NCI-H774 (cell line): Measurements from ENCODE around the gene COQ8B.

Experiments
- DNase-seq: peaks from one replicate; lab custom pipeline; 2025; lab: John Stamatoyannopoulos, UW

COQ8B gene

GRCh38 chr19:40717325-40717879 lies 716 bp upstream of the COQ8B start:
- no peak for DNase-seq

GRCh38 chr19:40716031-40716481 lies 630 bp downstream of the COQ8B start:
- DNase-seq = no peak

- peak; percentile 91 for DNase-seq
Observed at GRCh38 chr19:40714441-40715299, 2.0 kb downstream of the COQ8B start.

- no peak for DNase-seq
Observed at GRCh38 chr19:40713939-40714338, 2.7 kb downstream of the COQ8B start.

- DNase-seq = no peak
Observed at GRCh38 chr19:40709817-40710216, 6.9 kb downstream of the COQ8B start.

DNA sequence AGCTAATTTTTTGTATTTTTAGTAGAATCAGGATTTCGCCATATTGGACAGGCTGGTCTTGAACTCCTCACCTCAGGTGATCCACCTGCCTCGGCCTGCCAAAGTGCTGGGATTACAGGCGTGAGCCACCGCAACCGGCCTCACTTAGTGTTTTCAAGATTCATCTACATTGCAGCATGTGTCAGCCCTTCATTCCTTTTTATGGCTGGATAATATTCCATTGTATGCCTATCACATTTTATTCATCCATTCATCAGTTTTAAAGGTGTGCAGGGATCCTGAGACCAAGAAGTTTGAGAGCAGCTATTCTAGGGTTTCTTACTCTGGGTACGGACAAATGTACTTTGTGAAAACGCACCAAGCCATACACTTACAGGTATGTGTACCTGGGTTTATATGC lies 9.1 kb downstream of the COQ8B start:
- DNase-seq = no peak

- no peak for DNase-seq
Observed at GRCh38 chr19:40705950-40706619, 10.6 kb downstream of the COQ8B start.

DNA sequence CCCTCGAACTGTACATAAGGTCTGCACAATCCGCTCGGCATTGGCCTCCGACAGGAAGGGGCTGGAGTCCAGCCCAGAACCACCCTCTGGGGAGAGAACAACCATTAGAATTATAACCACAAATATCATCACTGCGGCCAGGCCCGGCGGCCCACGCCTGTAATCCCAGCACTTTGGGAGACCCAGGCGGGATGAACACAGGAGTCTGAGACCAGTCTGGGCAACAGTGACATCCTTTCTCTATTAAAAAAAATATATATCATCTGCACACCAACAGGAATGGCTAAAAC lies 11.4 kb downstream of the COQ8B start:
- no peak for DNase-seq

DNA sequence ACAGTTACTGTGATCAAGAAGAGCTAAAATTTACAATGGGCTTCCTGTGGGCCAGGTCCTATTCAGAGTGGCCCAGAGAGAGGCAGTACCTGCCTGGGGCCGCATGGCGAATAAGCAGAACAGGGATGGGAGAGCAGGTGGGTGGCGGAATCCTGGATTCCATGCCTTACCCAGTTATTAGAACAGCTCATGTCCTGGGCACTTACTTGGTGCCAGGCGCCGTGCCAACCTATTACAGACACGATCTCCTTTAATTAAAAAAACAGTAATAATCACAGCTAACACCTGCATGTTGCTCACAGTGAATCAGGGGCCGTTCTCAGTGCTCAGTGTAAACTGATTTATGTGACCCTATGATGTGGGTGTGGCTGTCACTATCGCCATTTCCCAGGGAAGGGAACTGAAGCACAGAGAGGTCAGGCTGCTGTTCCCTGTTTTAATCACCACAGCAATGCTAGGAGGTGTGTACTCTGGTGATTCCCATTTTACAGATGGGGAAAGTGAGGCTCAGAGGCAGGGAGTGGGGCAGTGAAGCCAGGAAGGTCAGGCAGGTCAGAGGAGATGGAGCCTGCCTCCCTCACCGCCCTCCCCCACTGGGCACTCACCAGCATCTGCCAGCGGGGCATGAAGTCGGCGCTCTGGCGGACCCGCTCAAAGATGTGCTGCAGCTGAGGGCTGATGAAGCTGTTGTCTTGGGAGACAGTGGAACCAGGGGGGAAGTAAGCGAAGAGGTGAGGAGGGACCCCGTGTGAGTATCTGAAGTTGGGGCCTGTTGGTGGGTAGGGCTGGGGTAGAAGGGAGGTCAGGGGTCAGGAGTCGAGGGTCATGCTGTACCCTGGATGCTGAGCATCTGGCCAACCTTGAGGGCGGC lies 12.0 kb downstream of the COQ8B start:
- DNase-seq = no peak

GRCh38 chr19:40703029-40703755 lies 13.5 kb downstream of the COQ8B start:
- DNase-seq = no peak

DNA sequence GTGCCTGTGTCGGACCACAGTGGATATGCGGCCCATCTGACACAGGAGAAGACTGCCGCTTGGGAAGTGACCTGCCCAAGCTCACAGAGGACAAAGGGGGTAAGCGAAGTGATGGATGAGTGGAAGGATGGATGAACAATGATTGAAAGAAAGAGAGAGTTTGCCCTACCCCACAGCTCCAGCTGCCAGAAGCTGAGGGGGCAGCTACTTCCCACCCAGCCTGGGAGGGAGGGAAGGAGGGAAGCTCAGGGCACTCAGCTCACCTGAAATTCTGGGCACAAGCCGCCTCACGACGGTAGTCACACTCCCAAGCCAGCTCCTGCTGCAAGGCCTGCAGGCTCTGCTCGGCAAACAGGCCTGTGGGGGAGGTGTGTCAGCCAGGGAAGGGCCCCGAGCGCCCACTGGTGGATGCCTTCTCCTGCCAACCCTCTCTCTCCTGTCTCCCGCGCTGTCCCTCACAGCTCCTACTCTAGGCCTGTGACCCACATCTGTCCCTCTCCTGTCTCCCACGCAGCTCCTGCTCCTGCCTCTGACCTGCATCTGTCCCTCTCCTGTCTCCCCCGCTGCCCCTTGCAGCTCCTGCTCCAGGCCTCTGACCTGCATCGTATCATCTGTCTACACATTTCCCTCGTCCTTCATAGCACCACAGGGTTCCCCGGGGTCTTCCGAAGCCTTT lies 14.2 kb downstream of the COQ8B start:
- DNase-seq = no peak

DNA sequence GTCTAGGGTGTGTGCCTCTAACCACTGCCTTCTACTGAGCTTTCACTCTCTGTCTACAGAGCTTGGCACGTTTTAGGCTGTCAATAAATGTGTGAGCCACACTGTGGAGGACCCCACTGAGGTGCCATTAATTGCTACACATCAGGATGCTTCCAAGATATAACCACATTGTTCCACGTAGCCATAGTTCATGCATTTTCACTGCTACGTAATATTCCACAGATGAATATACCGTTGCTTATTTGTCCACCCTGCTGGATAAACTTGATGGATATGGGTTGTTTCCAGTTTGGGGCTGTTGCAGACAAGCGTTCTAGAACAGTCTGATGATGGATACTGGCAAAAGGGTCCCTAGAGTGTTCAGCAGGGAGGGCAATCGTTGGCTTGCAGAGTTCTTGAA lies 14.9 kb downstream of the COQ8B start:
- DNase-seq = no peak

DNA sequence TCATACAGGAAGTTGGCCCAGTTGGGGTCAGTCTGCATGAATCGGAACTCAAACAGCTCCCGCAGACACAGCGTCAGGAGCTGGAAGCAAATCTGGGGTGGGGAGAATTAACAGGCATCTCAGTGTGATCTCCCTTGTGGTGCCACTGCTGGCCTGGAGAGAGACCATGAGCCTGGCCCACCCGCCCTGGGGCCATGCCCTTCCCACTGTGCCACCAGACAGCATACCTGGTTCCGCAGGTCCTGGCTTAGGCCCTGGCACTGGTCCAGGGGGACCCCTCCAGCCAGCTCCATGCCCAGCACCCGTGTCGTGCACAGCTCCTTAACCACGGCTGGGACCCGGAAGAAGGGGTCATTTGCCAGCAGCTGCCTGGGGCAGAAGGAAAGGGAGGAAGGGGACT lies 16.6 kb downstream of the COQ8B start:
- DNase-seq = no peak

DNA sequence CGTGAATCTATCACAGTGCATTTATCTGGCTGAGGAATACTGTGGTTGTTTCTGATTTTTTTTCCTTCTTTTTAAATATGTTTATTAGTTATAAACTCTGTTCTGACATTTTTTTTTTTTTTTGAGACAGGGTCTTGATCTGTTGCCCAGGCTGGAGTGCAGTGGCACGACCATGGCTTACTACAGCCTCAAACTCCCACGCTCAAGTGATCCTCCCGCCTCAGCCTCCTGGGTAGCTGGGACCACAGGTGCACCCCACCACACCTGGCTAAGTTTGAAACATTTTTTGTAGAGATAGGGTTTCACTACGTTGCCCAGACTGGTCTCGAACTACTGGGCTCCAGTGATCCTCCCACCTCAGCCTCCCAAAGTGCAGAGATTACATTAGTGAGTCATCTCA lies 19.7 kb downstream of the COQ8B start:
- DNase-seq = no peak

GRCh38 chr19:40695881-40696280 lies 20.8 kb downstream of the COQ8B start:
- no peak for DNase-seq

DNA sequence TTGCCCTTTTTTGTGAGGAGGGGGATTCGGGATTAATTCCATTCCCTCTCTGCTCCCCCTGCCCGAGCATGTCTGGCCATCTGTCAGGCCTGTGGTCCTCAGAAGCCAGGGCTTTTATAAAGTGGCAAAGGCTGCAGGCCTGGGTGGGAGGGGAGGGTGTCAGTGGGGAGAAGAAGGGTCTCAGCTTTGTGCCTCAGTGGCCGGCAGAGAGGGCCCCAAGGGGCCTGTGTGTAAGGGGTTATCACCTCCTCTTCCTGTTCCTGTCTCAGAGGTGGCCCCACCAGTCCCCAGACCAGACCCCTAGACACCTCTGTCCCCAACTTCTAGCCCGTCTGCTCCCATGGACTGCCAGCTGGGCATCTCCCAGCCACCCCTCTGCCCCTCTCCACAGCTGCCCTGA lies 22.8 kb downstream of the COQ8B start:
- DNase-seq = no peak

- DNase-seq = no peak
Observed at GRCh38 chr19:40693150-40693788, 23.4 kb downstream of the COQ8B start.

GRCh38 chr19:40692212-40692551 lies 24.5 kb downstream of the COQ8B start:
- no peak for DNase-seq

GRCh38 chr19:40691421-40692211 lies 25.1 kb downstream of the COQ8B start:
- DNase-seq = no peak
